ENCODE data around the gene CKAP5.

Gene CKAP5

GRCh38 chr11:46728659-46729040 is 117.4 kb downstream of the CKAP5 start:
- H3K4me3 ChIP-seq (ENCODE audit: low read depth, low read length) = no peak overlapping the region
- TF ChIP-seq CTCF (IDR thresholded peaks at IDR 0.05; ENCODE audit: low read depth, low read length) = no peak

DNA sequence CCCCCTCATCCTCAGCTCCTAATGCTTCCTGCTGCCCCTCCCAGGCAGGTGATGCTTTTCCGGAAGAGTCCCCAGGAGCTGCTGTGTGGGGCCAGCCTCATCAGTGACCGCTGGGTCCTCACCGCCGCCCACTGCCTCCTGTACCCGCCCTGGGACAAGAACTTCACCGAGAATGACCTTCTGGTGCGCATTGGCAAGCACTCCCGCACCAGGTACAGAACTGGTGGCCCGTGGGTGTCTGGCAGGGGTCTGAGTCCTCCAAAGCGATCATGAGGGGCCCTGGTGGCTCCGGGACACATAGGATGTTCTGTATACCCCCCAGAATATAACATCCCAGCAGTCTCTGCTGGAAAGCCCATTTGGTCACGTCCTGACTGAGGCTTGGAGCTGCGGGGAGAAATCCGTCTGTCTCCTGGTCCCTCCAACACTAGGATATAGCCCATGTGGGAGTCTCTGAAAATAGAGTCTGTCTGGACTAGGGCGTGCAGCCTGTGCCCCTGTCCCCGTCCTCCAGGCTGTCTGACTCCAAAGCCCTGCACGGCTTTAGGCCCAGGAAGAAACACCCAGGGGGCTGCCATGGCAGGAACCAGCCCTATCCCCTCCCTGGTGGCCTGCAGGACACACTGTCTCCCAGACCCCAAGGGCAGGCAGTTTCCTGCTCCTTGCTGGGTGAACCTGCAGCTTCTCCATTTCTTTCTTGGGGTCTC is 118.0 kb downstream of the CKAP5 start:
- no peak overlapping the region for H3K4me3 ChIP-seq (ENCODE audit: low read depth, low read length)
- no peak for TF ChIP-seq CTCF (IDR thresholded peaks at IDR 0.05; ENCODE audit: low read depth, low read length)

DNA sequence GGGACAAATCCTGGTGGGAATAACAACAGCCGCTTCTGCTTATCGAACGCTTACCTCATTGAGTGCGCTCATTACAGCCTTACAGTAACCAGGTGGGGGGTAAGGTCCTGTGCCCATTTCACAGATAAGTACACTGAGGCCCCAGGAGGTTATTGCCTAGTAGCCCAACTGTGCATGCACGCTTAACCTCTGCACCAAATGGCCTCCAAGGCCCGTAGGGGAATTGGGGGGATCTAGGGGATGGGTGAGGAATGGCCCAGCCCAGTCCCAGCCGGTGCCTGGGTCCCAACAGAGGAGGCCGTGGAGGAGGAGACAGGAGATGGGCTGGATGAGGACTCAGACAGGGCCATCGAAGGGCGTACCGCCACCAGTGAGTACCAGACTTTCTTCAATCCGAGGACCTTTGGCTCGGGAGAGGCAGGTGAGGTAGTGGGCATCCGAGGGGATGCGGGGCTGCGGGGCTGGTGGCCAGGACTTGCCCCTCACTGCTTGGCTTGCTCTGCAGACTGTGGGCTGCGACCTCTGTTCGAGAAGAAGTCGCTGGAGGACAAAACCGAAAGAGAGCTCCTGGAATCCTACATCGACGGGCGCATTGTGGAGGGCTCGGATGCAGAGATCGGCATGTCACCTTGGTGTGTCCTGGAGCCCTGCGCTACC is 119.7 kb downstream of the CKAP5 start:
- TF ChIP-seq CTCF (IDR thresholded peaks at IDR 0.05; ENCODE audit: low read depth, low read length) = no peak

DNA sequence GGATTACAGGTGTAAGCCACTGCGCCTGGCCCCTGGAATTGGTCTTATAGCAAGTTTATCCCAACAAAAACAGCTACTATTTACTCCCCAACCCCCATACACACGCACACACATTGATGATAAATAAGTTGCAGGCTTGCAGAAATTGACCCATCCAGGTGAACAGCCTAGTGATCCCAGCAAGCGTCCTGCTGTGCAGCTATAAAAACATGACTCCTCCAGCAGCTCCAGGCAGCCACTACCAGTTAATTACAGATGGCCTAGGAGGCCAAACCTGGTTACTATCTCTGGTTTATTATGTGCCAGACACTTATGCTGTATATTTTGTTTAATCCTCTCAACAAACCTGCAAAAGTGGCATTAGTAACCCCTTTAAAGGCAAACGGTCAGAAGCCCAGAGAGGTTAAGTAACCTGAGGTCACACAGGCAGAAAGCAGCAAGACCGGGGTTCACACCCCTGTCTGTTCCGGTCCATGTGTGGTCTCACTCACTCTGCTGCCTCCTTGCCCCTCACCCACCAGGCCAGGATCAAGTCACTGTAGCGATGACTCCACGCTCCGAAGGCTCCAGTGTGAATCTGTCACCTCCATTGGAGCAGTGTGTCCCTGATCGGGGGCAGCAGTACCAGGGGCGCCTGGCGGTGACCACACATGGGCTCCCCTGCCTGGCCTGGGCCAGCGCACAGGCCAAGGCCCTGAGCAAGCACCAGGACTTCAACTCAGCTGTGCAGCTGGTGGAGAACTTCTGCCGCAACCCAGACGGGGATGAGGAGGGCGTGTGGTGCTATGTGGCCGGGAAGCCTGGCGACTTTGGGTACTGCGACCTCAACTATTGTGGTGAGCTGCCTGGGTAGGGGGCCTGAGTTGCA is 120.5 kb downstream of the CKAP5 start:
- no peak overlapping the region for H3K4me3 ChIP-seq (ENCODE audit: low read depth, low read length)
- no peak for TF ChIP-seq CTCF (IDR thresholded peaks at IDR 0.05; ENCODE audit: low read depth, low read length)

More for the DNA sequence above, 119.7 kb downstream of the CKAP5 start:
- H3K4me3 ChIP-seq (ENCODE audit: low read depth, low read length) = no peak overlapping the region

DNA sequence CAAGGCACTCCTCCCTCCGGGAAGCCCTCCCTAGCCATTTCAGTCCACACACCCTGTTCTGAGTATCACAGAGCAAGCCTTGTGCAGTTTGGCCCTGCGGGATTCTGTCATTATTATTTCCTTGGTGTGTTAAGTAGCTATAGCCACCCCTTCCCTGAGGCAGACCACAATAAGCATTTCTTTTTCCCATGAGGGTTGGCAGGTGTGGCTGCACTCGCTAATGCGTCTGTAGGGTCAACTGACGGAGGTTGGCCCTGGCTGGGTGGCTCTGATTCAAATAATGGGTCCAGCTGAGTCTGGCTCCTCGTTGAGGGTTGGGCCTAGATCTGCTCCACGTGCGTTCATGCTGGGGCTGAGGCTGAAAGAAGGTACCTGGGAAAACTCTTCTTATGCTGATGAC is 122.0 kb downstream of the CKAP5 start:
- no peak for TF ChIP-seq CTCF (IDR thresholded peaks at IDR 0.05; ENCODE audit: low read depth, low read length)
- no peak overlapping the region for H3K4me3 ChIP-seq (ENCODE audit: low read depth, low read length)

DNA sequence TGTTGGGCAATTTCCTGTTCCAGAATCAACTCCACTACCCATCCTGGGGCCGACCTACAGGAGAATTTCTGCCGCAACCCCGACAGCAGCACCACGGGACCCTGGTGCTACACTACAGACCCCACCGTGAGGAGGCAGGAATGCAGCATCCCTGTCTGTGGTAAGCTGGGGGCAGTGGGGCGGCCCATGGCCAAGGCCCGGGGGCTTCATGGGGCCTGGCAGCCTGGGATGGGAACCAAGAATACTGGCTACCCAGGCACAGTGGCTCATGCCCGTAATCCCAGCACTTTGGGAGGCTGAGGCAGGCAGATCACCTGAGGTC is 122.8 kb downstream of the CKAP5 start:
- H3K4me3 ChIP-seq (ENCODE audit: low read depth, low read length) = no peak overlapping the region
- TF ChIP-seq CTCF (IDR thresholded peaks at IDR 0.05; ENCODE audit: low read depth, low read length) = no peak

Data from WI38 (cell line).